ENCODE data around the gene ZBTB37. TPM values are rescaled to one million over a fixed set of nuclear protein-coding genes. Genes with fewer than 3 reads are reported as not detected.
"Not testable (repeated sequence)": the region's sequence is repeated elsewhere in the genome, so short reads cannot be mapped to it uniquely, and the experiment has no call there.

ZBTB37 gene
- polyA plus RNA-seq, 2 donors: 0.47 to 1.3 TPM

DNA sequence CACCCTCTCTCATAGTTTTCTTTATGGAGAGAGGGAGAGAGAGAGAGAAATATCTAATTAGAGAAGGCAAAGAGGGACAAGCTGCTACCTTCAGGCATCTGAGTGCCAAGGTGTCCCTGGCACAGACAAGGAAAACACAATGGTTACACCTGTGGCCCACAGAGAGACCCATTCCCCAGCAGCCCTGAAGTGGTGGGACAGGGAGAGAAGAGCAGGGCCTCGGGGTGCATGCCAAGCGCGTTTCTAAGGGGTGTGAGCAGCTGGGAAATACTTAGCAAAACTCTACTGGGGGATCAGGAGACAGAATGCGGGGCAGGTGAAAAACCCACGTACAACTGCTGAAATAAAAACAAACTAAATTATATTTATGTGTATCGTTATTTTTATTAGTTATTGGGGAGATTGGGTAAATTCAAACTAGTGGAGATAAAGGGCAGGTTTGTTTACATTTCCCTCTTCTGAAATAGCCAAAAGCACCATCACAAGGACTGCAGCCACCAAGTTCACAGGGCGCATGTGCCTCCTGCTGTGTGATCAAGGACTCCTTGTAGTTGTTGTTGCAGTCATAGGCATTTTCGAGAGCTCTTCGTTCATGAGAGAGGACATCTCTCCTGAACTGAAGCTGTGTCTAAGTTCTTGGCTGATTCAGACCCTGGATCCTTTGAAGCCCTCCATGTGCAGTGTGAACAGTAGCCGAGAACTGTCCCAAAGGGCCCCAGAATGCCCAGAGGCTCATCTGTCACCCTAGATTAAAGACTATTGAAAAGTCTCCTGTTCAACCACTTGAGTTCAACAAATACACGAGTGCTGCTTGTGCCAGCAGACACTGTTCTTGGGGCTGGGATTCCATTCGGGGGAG lies 49.7 kb downstream of the ZBTB37 start:
- H3K4me3 ChIP-seq (ENCODE audit: low read depth in 1 of 2, low read length in 2 of 2): no peak overlapping the region
- no peaks in the 10 kb centered on the region for H3K36me3 ChIP-seq (ENCODE audit: control insufficient read depth in 2 of 2, insufficient read depth in 2 of 2, low read length in 1 of 2)
- no peaks in the 10 kb centered on the region for H3K9me3 ChIP-seq (ENCODE audit: control insufficient read depth in 2 of 2, insufficient read depth in 1 of 2, low read depth in 1 of 2, low read length in 1 of 2)
- 87 to 91% methylated on average over 12 of the region's 12 CpGs for WGBS, 2 donors
- H3K27ac ChIP-seq (ENCODE audit: low read depth in 2 of 2, low read length in 1 of 2): no peak overlapping the region
- H3K27me3 ChIP-seq (ENCODE audit: control insufficient read depth in 1 of 2, insufficient read depth in 2 of 2, low read length in 2 of 2): no peaks in the 10 kb centered on the region
- H3K4me1 ChIP-seq (ENCODE audit: control insufficient read depth in 2 of 2, insufficient read depth in 2 of 2, low read length in 1 of 2): no peaks in the 10 kb centered on the region

DNA sequence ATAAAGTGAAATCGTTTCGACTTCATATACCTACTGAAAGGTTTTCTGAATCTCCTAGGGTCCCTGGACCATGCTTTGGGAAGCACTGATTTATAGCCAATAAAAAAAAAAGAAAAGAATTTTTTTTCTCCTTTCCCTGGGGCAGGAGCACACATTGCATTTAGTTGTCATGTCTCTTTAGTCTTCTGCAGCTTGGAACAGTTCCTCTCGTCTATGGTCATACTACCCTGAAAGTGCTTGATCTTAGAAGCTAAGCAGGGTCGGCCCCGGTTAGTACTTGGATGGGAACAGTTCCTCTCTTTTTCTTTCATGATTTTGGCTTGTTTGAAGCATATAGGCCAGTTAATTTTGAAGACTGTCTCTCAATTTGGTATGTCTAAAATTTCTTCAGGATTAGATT lies 52.7 kb downstream of the ZBTB37 start:
- no peaks in the 10 kb centered on the region for H3K36me3 ChIP-seq (ENCODE audit: control insufficient read depth in 2 of 2, insufficient read depth in 2 of 2, low read length in 1 of 2)
- H3K9me3 ChIP-seq (ENCODE audit: control insufficient read depth in 2 of 2, insufficient read depth in 1 of 2, low read depth in 1 of 2, low read length in 1 of 2): no peaks in the 10 kb centered on the region
- H3K27ac ChIP-seq (ENCODE audit: low read depth in 2 of 2, low read length in 1 of 2): no peak overlapping the region
- H3K27me3 ChIP-seq (ENCODE audit: control insufficient read depth in 1 of 2, insufficient read depth in 2 of 2, low read length in 2 of 2): no peaks in the 10 kb centered on the region
- no peaks in the 10 kb centered on the region for H3K4me1 ChIP-seq (ENCODE audit: control insufficient read depth in 2 of 2, insufficient read depth in 2 of 2, low read length in 1 of 2)
- WGBS, 2 donors: 85 to 94% methylated on average over 5 of the region's 5 CpGs
- no peak overlapping the region for H3K4me3 ChIP-seq (ENCODE audit: low read depth in 1 of 2, low read length in 2 of 2)

DNA sequence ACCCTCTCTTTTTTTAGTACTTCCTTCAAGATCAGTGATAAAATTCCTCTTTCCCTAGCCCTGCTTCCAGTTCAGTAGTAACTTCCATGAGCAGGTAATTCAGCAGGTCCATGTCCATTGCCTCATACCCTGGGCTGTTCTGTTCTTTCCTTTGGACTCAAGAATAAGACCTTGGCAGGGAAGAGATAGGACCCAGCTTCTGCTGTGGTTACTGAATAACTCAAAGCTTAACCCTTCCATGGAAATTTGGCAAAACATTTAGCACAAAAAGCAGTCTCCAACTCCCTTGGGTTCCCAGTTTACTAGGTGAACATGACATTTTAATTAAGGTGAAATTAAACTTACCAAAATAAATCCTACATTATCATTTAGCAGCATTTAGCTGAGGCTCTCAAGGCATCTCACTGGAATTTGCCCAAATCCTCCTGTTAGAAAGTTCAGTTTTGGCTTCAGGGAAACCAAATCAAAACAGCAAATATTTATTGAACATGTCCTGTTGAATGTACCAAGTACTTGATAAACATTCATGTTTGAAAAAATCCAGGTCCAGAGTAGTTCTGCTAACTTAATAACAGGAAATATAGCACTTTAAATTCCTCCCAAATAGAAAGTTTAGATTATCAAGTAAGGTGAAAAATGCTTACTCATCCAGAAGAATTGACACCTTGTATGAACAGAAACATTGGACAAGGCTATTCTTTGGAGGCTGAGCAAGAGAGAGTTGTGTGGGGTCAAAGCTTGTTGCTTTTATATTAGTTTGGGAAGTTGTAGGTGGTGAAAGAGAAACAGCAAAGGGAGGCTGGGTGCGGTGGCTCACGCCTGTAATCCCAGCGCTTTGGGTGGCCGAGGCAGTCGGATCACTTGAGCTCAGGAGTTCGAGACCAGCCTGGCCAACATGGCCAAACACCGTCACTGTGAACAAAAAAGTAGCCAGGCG lies 57.4 kb downstream of the ZBTB37 start:
- Histone ChIP-seq H3K4me1 (ENCODE audit: control insufficient read depth in 2 of 2, insufficient read depth in 2 of 2, low read length in 1 of 2) (no peaks in the 10 kb centered on the region), H3K9me3 (ENCODE audit: control insufficient read depth in 2 of 2, insufficient read depth in 1 of 2, low read depth in 1 of 2, low read length in 1 of 2) (no peaks in the 10 kb centered on the region), H3K4me3 (ENCODE audit: low read depth in 1 of 2, low read length in 2 of 2) (no peak overlapping the region), H3K27ac (ENCODE audit: low read depth in 2 of 2, low read length in 1 of 2) (no peak overlapping the region), H3K36me3 (ENCODE audit: control insufficient read depth in 2 of 2, insufficient read depth in 2 of 2, low read length in 1 of 2) (no peaks in the 10 kb centered on the region), H3K27me3 (ENCODE audit: control insufficient read depth in 1 of 2, insufficient read depth in 2 of 2, low read length in 2 of 2) (no peaks in the 10 kb centered on the region)
- WGBS, 2 donors: 78 to 97% methylated on average over 8 of the region's 8 CpGs

DNA sequence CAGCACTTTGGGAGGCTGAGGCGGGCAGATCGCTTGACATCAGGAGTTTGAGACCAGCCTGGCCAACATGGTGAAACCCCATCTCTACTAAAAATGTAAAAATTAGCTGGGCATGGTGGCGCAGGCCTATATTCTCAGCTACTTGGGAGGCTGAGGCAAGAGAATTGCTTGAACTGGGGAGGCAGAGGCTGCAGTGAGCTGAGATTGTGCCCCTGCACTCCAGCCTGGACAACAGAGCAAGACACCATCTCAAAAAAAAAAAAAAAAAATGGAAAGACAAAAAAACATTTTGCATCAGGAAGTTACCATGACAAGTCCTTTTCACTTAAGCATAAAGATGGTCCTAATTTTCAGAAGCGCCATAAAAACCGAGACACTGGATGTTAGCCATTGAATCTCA lies 62.4 kb downstream of the ZBTB37 start:
- H3K36me3 ChIP-seq (ENCODE audit: control insufficient read depth in 2 of 2, insufficient read depth in 2 of 2, low read length in 1 of 2); H3K9me3 ChIP-seq (ENCODE audit: control insufficient read depth in 2 of 2, insufficient read depth in 1 of 2, low read depth in 1 of 2, low read length in 1 of 2); H3K4me3 ChIP-seq (ENCODE audit: low read depth in 1 of 2, low read length in 2 of 2); H3K27ac ChIP-seq (ENCODE audit: low read depth in 2 of 2, low read length in 1 of 2); H3K27me3 ChIP-seq (ENCODE audit: control insufficient read depth in 1 of 2, insufficient read depth in 2 of 2, low read length in 2 of 2); H3K4me1 ChIP-seq (ENCODE audit: control insufficient read depth in 2 of 2, insufficient read depth in 2 of 2, low read length in 1 of 2): not testable (repeated sequence)
- WGBS, 2 donors: 96% methylated on average over 5 of the region's 5 CpGs

GRCh38 chr1:173934440-173934839 lies 66.3 kb downstream of the ZBTB37 start:
- Histone ChIP-seq H3K4me1 (ENCODE audit: control insufficient read depth in 2 of 2, insufficient read depth in 2 of 2, low read length in 1 of 2) (no peaks in the 10 kb centered on the region), H3K36me3 (ENCODE audit: control insufficient read depth in 2 of 2, insufficient read depth in 2 of 2, low read length in 1 of 2) (peaks cover 2 to 3% of the 10 kb centered on the region in 2 donors), H3K9me3 (ENCODE audit: control insufficient read depth in 2 of 2, insufficient read depth in 1 of 2, low read depth in 1 of 2, low read length in 1 of 2) (no peaks in the 10 kb centered on the region), H3K27ac (ENCODE audit: low read depth in 2 of 2, low read length in 1 of 2) (no peak overlapping the region), H3K27me3 (ENCODE audit: control insufficient read depth in 1 of 2, insufficient read depth in 2 of 2, low read length in 2 of 2) (no peaks in the 10 kb centered on the region), H3K4me3 (ENCODE audit: low read depth in 1 of 2, low read length in 2 of 2) (no peak overlapping the region)
- WGBS, 2 donors: 97 to 99% methylated on average over 1 of the region's 1 CpG

DNA sequence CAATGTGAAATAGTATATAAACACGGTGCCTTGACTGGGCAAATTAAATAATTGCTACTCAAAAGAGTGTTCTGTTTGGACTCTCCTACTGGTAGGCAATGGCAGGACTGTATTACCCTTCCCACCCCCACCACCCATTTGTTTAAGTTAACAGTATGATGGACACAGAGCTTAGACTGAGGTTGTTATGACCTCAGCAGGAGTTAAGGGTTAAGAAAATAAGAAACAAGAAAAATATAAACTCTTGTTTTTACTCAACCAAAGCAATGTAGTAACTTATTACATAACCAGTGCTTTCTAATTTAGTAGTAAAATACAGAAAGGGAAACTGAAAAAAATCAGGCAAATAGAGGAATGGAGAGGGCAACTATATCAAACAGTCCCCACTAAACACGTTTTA lies 68.9 kb downstream of the ZBTB37 start:
- Histone ChIP-seq H3K9me3 (ENCODE audit: control insufficient read depth in 2 of 2, insufficient read depth in 1 of 2, low read depth in 1 of 2, low read length in 1 of 2) (no peaks in the 10 kb centered on the region), H3K27ac (ENCODE audit: low read depth in 2 of 2, low read length in 1 of 2) (no peak overlapping the region), H3K4me3 (ENCODE audit: low read depth in 1 of 2, low read length in 2 of 2) (no peak overlapping the region), H3K36me3 (ENCODE audit: control insufficient read depth in 2 of 2, insufficient read depth in 2 of 2, low read length in 1 of 2) (peaks cover 2 to 3% of the 10 kb centered on the region in 2 donors), H3K27me3 (ENCODE audit: control insufficient read depth in 1 of 2, insufficient read depth in 2 of 2, low read length in 2 of 2) (no peaks in the 10 kb centered on the region), H3K4me1 (ENCODE audit: control insufficient read depth in 2 of 2, insufficient read depth in 2 of 2, low read length in 1 of 2) (no peaks in the 10 kb centered on the region)
- 76 to 79% methylated on average over 2 of the region's 2 CpGs for WGBS, 2 donors

- WGBS, 2 donors: 72 to 81% methylated on average over 4 of the region's 4 CpGs
Observed at GRCh38 chr1:173946380-173946921, 78.3 kb downstream of the ZBTB37 start.

DNA sequence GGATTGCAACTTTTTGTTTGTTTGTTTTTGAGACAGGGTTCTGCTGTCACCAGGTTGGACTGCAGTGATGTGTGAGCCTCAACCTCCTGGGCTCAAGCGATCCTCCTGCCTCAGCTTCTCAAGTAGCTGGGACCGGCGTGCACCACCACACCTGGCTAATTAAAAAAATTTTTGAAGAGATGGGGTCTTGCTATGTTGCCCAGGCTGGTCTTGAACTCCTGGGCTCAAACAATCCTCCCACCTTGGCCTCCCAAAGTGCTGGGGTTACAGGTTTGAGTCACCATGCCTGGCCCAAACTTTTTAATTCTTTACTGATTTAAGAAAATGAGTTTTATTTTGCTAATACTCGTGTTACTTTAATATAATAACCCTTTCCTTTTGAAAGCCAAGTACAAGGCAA lies 80.4 kb downstream of the ZBTB37 start:
- no peaks in the 10 kb centered on the region for H3K27me3 ChIP-seq (ENCODE audit: control insufficient read depth in 1 of 2, insufficient read depth in 2 of 2, low read length in 2 of 2)
- H3K9me3 ChIP-seq (ENCODE audit: control insufficient read depth in 2 of 2, insufficient read depth in 1 of 2, low read depth in 1 of 2, low read length in 1 of 2): no peaks in the 10 kb centered on the region
- H3K36me3 ChIP-seq (ENCODE audit: control insufficient read depth in 2 of 2, insufficient read depth in 2 of 2, low read length in 1 of 2): peaks cover 6% of the 10 kb centered on the region in 2 donors
- H3K27ac ChIP-seq (ENCODE audit: low read depth in 2 of 2, low read length in 1 of 2): no peak overlapping the region
- 96% methylated on average over 4 of the region's 4 CpGs for WGBS, 2 donors
- no peak overlapping the region for H3K4me3 ChIP-seq (ENCODE audit: low read depth in 1 of 2, low read length in 2 of 2)
- no peaks in the 10 kb centered on the region for H3K4me1 ChIP-seq (ENCODE audit: control insufficient read depth in 2 of 2, insufficient read depth in 2 of 2, low read length in 1 of 2)

More at GRCh38 chr1:173946380-173946921, 78.3 kb downstream of the ZBTB37 start:
- H3K36me3 ChIP-seq (ENCODE audit: control insufficient read depth in 2 of 2, insufficient read depth in 2 of 2, low read length in 1 of 2): peaks cover 6 to 9% of the 10 kb centered on the region in 2 donors
- H3K4me1 ChIP-seq (ENCODE audit: control insufficient read depth in 2 of 2, insufficient read depth in 2 of 2, low read length in 1 of 2): no peaks in the 10 kb centered on the region
- no peaks in the 10 kb centered on the region for H3K9me3 ChIP-seq (ENCODE audit: control insufficient read depth in 2 of 2, insufficient read depth in 1 of 2, low read depth in 1 of 2, low read length in 1 of 2)
- H3K27ac ChIP-seq (ENCODE audit: low read depth in 2 of 2, low read length in 1 of 2): no peak overlapping the region
- no peak overlapping the region for H3K4me3 ChIP-seq (ENCODE audit: low read depth in 1 of 2, low read length in 2 of 2)
- H3K27me3 ChIP-seq (ENCODE audit: control insufficient read depth in 1 of 2, insufficient read depth in 2 of 2, low read length in 2 of 2): no peaks in the 10 kb centered on the region
